HepG2 (cell line): Measurements from ENCODE around the gene PELO. TPM values are rescaled to one million over a fixed set of nuclear protein-coding genes. Genes with fewer than 3 reads are reported as not detected.

ENCODE experiments used
- ATAC-seq: fragments of 200-7000 bp; cut with Tn5 transposase; 3 replicates; pipeline ENCODE4 v1.9.1; 2020; ENCODE audit warnings: mild to moderate bottlenecking, moderate library complexity
- BruUV-seq: library from RNA; stranded (reverse); fragments of 400-500 nt; replicated peaks from 2 replicates; lab custom pipeline; 2021; lab: Mats Ljungman, UMichigan
- CTCF ChIA-PET: fragments of 300-600 bp; formaldehyde crosslinking; extraction: SDS; loops from one replicate; lab custom pipeline; 2021; ENCODE audit warnings: low total read pairs, inconsistent platforms, low intra/inter-chr PET ratio; lab: Yijun Ruan, JAX
- POLR2A ChIA-PET: fragments of 350-600 bp; sonication (Branson Sonifier 250); formaldehyde crosslinking; loops from one replicate; lab custom pipeline; 2020; ENCODE audit warnings: antibody characterized with exemption, inconsistent platforms; lab: Yijun Ruan, JAX
- DNase-seq: peaks from one replicate; pipeline ENCODE4 v3.0.0-alpha.2; 2015; ENCODE audit warnings: low spot score
- FAIRE-seq: peaks from 3 replicates; lab custom pipeline; 2011; peaks lifted over from hg19 to GRCh38; lab: Jason Lieb, UNC
- H2AFZ ChIP-seq: one replicate; pipeline ENCODE4 v1.6.1; 2011; ENCODE audit warnings: low read length, inconsistent platforms
- H3K27ac ChIP-seq: fragments of 300-600 bp; 3 replicates; pipeline ENCODE4 v1.8.0; 2011; ENCODE audit warnings: mixed run types, mild to moderate bottlenecking, mixed read lengths, low read length, inconsistent platforms; ENCODE audit not compliant: insufficient read depth; ENCODE audit errors: extremely low read length
- H3K27me3 ChIP-seq, 2 experiments: fragments of 200-600 bp in 1 of 2; 2 replicates in 1 of 2; 3 replicates in 1 of 2; pipeline versions ENCODE4 v1.6.0 to v1.8.0; 2011; ENCODE audit warnings: low read length in 2 of 2, mild to moderate bottlenecking in 2 of 2, moderate library complexity in 2 of 2, inconsistent platforms in 1 of 2; ENCODE audit not compliant: insufficient read depth in 2 of 2, control insufficient read depth in 1 of 2
- H3K36me3 ChIP-seq, 2 experiments: fragments of 200-600 bp in 1 of 2; replicated peaks in 1 of 2; 2 replicates in 1 of 2; 3 replicates in 1 of 2; pipeline versions ENCODE4 v1.5.1 to v1.8.0; 2011; ENCODE audit warnings: low read length in 2 of 2, inconsistent platforms in 1 of 2; ENCODE audit not compliant: insufficient read depth in 2 of 2, control insufficient read depth in 1 of 2
- H3K4me1 ChIP-seq: 2 replicates; pipeline ENCODE4 v1.5.1; 2012; ENCODE audit warnings: low read length, inconsistent platforms; ENCODE audit not compliant: insufficient read depth
- H3K4me2 ChIP-seq: 2 replicates; pipeline ENCODE4 v1.6.0; 2011; ENCODE audit warnings: low read depth, low read length, inconsistent platforms
- H3K4me3 ChIP-seq, 3 experiments: fragments of 200-600 bp in 1 of 3; sonication (generic), shearing (Covaris generic) in 1 of 3; replicated peaks in 1 of 3; 2 replicates each; pipeline ENCODE4 v1.5.1; 2011 to 2016; ENCODE audit warnings: low read length in 3 of 3, inconsistent platforms in 2 of 3, low read depth in 2 of 3, mild to moderate bottlenecking in 2 of 3, control low read depth in 1 of 3, mixed read lengths in 1 of 3; ENCODE audit not compliant: insufficient read depth in 1 of 3
- H3K79me2 ChIP-seq: one replicate; pipeline ENCODE4 v1.6.1; 2011; ENCODE audit warnings: low read length, inconsistent platforms; ENCODE audit not compliant: insufficient read depth
- H3K9ac ChIP-seq: 2 replicates; pipeline ENCODE4 v1.6.0; 2011; ENCODE audit warnings: mild to moderate bottlenecking, low read depth, low read length, inconsistent platforms; ENCODE audit not compliant: insufficient read depth
- H3K9me3 ChIP-seq: 2 replicates; pipeline ENCODE4 v1.5.1; 2012; ENCODE audit warnings: mild to moderate bottlenecking, low read length
- H4K20me1 ChIP-seq: 2 replicates; pipeline ENCODE4 v1.6.0; 2011; ENCODE audit warnings: inconsistent platforms, mild to moderate bottlenecking, low read length, moderate library complexity; ENCODE audit not compliant: insufficient read depth
- ARID2 ChIP-seq: sonication (generic); formaldehyde crosslinking; IDR thresholded peaks from 2 replicates; pipeline ENCODE4 v1.8.1; 2022; ENCODE audit warnings: mild to moderate bottlenecking, missing genetic modification reagents, borderline replicate concordance
- ARNT2 ChIP-seq: sonication (generic); formaldehyde crosslinking; IDR thresholded peaks from 2 replicates; pipeline ENCODE4 v1.8.0; 2022; ENCODE audit warnings: mild to moderate bottlenecking, low read depth, missing genetic modification reagents, moderate library complexity
- CTCF ChIP-seq: sonication (generic); formaldehyde crosslinking; IDR thresholded peaks from 2 replicates; pipeline ENCODE4 v1.5.0; 2020; ENCODE audit warnings: mild to moderate bottlenecking, missing genetic modification reagents, moderate library complexity
- MYC ChIP-seq: sonication (generic); formaldehyde crosslinking; IDR thresholded peaks from 2 replicates; pipeline ENCODE4 v1.9.0; 2021; ENCODE audit warnings: missing genetic modification reagents, borderline replicate concordance
- NFYC ChIP-seq: IDR thresholded peaks from 2 replicates; pipeline ENCODE4 v1.6.1; 2016; ENCODE audit warnings: missing genetic modification reagents, missing compliant biosample characterization
- POLR2AphosphoS2 ChIP-seq: IDR thresholded peaks from 2 replicates; pipeline ENCODE4 v1.6.1; 2011; ENCODE audit warnings: low read depth, low read length, improper control_type of control experiment
- THAP7 ChIP-seq: sonication (generic); formaldehyde crosslinking; IDR thresholded peaks from 2 replicates; pipeline ENCODE4 v1.8.1; 2023; ENCODE audit warnings: mild to moderate bottlenecking, missing genetic modification reagents
- ZNF101 ChIP-seq: sonication (generic); formaldehyde crosslinking; IDR thresholded peaks from 2 replicates; pipeline ENCODE4 v1.4.0; 2020; ENCODE audit warnings: mild to moderate bottlenecking, low read depth, missing genetic modification reagents, borderline replicate concordance
- ZNF280D ChIP-seq: sonication (generic); formaldehyde crosslinking; IDR thresholded peaks from 2 replicates; pipeline ENCODE4 v1.5.1; 2020; ENCODE audit warnings: mild to moderate bottlenecking, missing genetic modification reagents
- ZNF431 ChIP-seq: sonication (generic); formaldehyde crosslinking; IDR thresholded peaks from 2 replicates; pipeline ENCODE4 v1.9.0; 2022; ENCODE audit warnings: missing genetic modification reagents, low read depth, mild to moderate bottlenecking, borderline replicate concordance
- ZNF619 ChIP-seq: sonication (generic); formaldehyde crosslinking; IDR thresholded peaks from 2 replicates; pipeline ENCODE4 v1.4.0; 2020; ENCODE audit warnings: mild to moderate bottlenecking, missing genetic modification reagents
- ZNF75D ChIP-seq: sonication (generic); formaldehyde crosslinking; IDR thresholded peaks from 2 replicates; pipeline ENCODE4 v1.8.1; 2023; ENCODE audit warnings: missing genetic modification reagents, mild to moderate bottlenecking, borderline replicate concordance
- ZNF781 ChIP-seq: sonication (generic); formaldehyde crosslinking; IDR thresholded peaks from 2 replicates; pipeline ENCODE4 v1.5.1; 2020; ENCODE audit warnings: borderline replicate concordance, mild to moderate bottlenecking, missing genetic modification reagents; ENCODE audit errors: not compliant biosample characterization
- in situ Hi-C: cut with HindIII; loops from 2 replicates; pipeline ENCODE4 v1.10.0; 2017; ENCODE audit warnings: low pct_unique_long_range_greater_than_20kb; ENCODE audit not compliant: extremely low pct_ligation_motif_present
- intact Hi-C: fragments of 100-400 bp; cut with micrococcal nuclease; formaldehyde crosslinking; loops from one replicate; pipeline ENCODE4 v1.10.0; 2022; ENCODE audit not compliant: unreplicated experiment
- polyA plus RNA-seq, 8 experiments: library from polyadenylated mRNA; depleted of rRNA in 3 of 8; stranded (reverse) in 7 of 8; unstranded in 1 of 8; fragments of >200 nt; fragmentation: Illumina TruSeq in 4 of 8; extraction: Trizol in 4 of 8; gene quantifications; 2 replicates each; pipeline versions ENCODE4 v1.2.1 to v1.2.3, GENCODE V29; 2011 to 2016; ENCODE audit warnings: low read depth in 4 of 8, missing spikeins in 1 of 8, mixed read lengths in 1 of 8; ENCODE audit not compliant: insufficient read depth in 1 of 8
- total RNA-seq, 5 experiments: library from RNA; depleted of rRNA; stranded (reverse); fragments of >200 nt; fragmentation: Illumina TruSeq; extraction: Trizol; gene quantifications; 2 replicates each; pipeline ENCODE4 v1.2.3, GENCODE V29; 2016; ENCODE audit warnings: low read depth in 1 of 5

The PELO gene
- total and polyA plus RNA-seq, 2 of the 13 experiments (the other 11 are each of a cell fraction or from before 2014, with no cell fraction given): 19.0 to 23.9 TPM

GRCh38 chr5:52772668-52773067 is 15.0 kb upstream of the PELO start:
- no peak overlapping the region for H3K4me2 ChIP-seq
- no TSS peak for BruUV-seq
- no peaks in the 10 kb centered on the region for H3K36me3 ChIP-seq
- no peak overlapping the region for H2AFZ ChIP-seq
- H3K4me1 ChIP-seq: no peaks in the 10 kb centered on the region
- no peak overlapping the region for H3K4me3 ChIP-seq
- H3K27ac ChIP-seq: no peak overlapping the region
- ChIA-PET POLR2A (no interaction called here), CTCF (no interaction called here)
- DNase-seq (no peak), ATAC-seq (no peak), FAIRE-seq (no peak)
- H3K79me2 ChIP-seq: no peaks in the 10 kb centered on the region
- H4K20me1 ChIP-seq: no peaks in the 10 kb centered on the region
- no peaks in the 10 kb centered on the region; a peak in 3 of 5 replicates for H3K27me3 ChIP-seq
- H3K9ac ChIP-seq: no peak overlapping the region
- H3K9me3 ChIP-seq: no peaks in the 10 kb centered on the region
- intact Hi-C loops: no loop called here
- TF ChIP-seq MYC (CRISPR knock-in tag) (no peak), ZNF280D (CRISPR knock-in tag) (no peak), ZNF75D (no peak), ARID2 (CRISPR knock-in tag) (no peak), ZNF101 (no peak), NFYC (CRISPR knock-in tag) (no peak), ZNF619 (CRISPR knock-in tag) (no peak), ARNT2 (no peak), THAP7 (CRISPR knock-in tag) (no peak), ZNF781 (CRISPR knock-in tag) (no peak), POLR2AphosphoS2 (no peak), CTCF (CRISPR knock-in tag) (no peak), ZNF431 (CRISPR knock-in tag) (no peak)
- TF ChIP-seq, all 625 proteins: peak for 0
- in situ Hi-C loops: no loop called here
